Measurements from ENCODE around the gene DNAJB6. TPM values are rescaled to one million over a fixed set of nuclear protein-coding genes. Genes with fewer than 3 reads are reported as not detected.

DNAJB6 gene
- total RNA-seq, 1 donor from 2014 or later: 93.1 TPM

- Histone ChIP-seq H3K27ac (no peak overlapping the region), H3K4me1 (peaks cover 28% of the 10 kb centered on the region), H3K27me3 (no peaks in the 10 kb centered on the region), H3K9me3 (no peaks in the 10 kb centered on the region), H3K4me3 (no peak overlapping the region), H3K36me3 (peaks cover 0 to 31% of the 10 kb centered on the region in 2 donors)
- no peak for TF ChIP-seq POLR2A (IDR thresholded peaks at IDR 0.05)
- TF ChIP-seq, protein P1, sequence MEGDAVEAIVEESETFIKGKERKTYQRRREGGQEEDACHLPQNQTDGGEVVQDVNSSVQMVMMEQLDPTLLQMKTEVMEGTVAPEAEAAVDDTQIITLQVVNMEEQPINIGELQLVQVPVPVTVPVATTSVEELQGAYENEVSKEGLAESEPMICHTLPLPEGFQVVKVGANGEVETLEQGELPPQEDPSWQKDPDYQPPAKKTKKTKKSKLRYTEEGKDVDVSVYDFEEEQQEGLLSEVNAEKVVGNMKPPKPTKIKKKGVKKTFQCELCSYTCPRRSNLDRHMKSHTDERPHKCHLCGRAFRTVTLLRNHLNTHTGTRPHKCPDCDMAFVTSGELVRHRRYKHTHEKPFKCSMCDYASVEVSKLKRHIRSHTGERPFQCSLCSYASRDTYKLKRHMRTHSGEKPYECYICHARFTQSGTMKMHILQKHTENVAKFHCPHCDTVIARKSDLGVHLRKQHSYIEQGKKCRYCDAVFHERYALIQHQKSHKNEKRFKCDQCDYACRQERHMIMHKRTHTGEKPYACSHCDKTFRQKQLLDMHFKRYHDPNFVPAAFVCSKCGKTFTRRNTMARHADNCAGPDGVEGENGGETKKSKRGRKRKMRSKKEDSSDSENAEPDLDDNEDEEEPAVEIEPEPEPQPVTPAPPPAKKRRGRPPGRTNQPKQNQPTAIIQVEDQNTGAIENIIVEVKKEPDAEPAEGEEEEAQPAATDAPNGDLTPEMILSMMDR (IDR thresholded peaks at IDR 0.05): no peak
- no peak for TF ChIP-seq POLR2AphosphoS5 (IDR thresholded peaks at IDR 0.05; ENCODE audit: insufficient read depth in 1 of 2, low read depth in 1 of 2)
- DNase-seq (ENCODE audit: extremely low spot score in 2 of 2): no peak
- intact Hi-C loops (cut with DNase I): no loop called here
These were observed 36.7 kb downstream of the DNAJB6 start for GRCh38 chr7:157373493-157373892.

GRCh38 chr7:157375410-157375809, 38.6 kb downstream of the DNAJB6 start:
- intact Hi-C loops (cut with DNase I): no loop called here
- Histone ChIP-seq H3K4me3 (no peak overlapping the region), H3K27me3 (no peaks in the 10 kb centered on the region), H3K36me3 (peaks cover 0 to 13% of the 10 kb centered on the region in 2 donors), H3K9me3 (no peaks in the 10 kb centered on the region), H3K27ac (no peak overlapping the region), H3K4me1 (peaks cover 28% of the 10 kb centered on the region)
- no peak for DNase-seq (ENCODE audit: extremely low spot score in 2 of 2)
- TF ChIP-seq POLR2AphosphoS5 (IDR thresholded peaks at IDR 0.05; ENCODE audit: insufficient read depth in 1 of 2, low read depth in 1 of 2) (no peak), POLR2A (IDR thresholded peaks at IDR 0.05) (no peak)
- TF ChIP-seq, protein P1 (IDR thresholded peaks at IDR 0.05): no peak

DNA sequence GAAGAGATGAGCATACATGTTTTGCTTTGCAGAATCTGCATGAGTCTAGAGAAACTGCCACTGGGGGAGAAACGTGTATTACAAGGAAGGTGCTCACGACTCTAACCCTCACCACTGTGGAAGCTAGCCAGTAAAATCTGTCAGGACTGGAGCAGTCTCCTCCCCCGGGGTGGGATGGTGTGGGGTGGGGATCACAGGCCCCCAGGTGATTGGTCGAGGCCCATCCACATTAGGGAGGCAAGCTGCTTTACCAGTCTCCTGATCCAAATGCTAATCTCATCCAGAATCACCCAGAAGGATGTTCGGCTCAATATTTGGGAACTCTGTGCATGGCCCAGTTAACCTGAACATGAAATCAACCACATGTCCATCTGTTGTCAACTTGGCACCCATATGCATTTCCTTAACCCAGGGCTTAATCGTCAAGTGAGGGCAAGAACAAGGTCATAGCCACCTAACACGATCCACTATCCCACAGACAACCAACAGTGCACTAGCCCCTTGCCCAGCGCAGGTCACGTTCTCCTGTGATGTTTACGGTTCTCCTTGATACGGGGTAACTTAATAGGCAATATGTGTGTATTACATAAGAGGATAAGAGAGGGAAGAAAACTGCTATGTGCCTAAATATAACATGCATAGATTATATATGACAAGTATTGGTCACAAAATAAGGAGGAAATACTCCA, 40.8 kb downstream of the DNAJB6 start:
- Histone ChIP-seq H3K27ac (no peak overlapping the region), H3K4me1 (peaks cover 28% of the 10 kb centered on the region), H3K27me3 (no peaks in the 10 kb centered on the region), H3K4me3 (no peak overlapping the region), H3K9me3 (no peaks in the 10 kb centered on the region), H3K36me3 (peaks cover 0 to 7% of the 10 kb centered on the region in 2 donors)
- intact Hi-C loops (cut with DNase I): no loop called here
- TF ChIP-seq POLR2A (IDR thresholded peaks at IDR 0.05) (no peak), POLR2AphosphoS5 (IDR thresholded peaks at IDR 0.05; ENCODE audit: insufficient read depth in 1 of 2, low read depth in 1 of 2) (no peak)
- TF ChIP-seq, protein P1 (IDR thresholded peaks at IDR 0.05): no peak
- DNase-seq (ENCODE audit: extremely low spot score in 2 of 2): no peak

- no peak for DNase-seq (ENCODE audit: extremely low spot score in 2 of 2)
These were observed 41.6 kb downstream of the DNAJB6 start for GRCh38 chr7:157378390-157378789.

GRCh38 chr7:157379493-157379892, 42.7 kb downstream of the DNAJB6 start:
- intact Hi-C loops (cut with DNase I): no loop called here
- no peaks in the 10 kb centered on the region for H3K27me3 ChIP-seq
- no peak overlapping the region for H3K4me3 ChIP-seq
- peaks cover 28% of the 10 kb centered on the region for H3K4me1 ChIP-seq
- peaks cover 0 to 21% of the 10 kb centered on the region in 2 donors for H3K36me3 ChIP-seq
- H3K9me3 ChIP-seq: no peaks in the 10 kb centered on the region
- TF ChIP-seq POLR2AphosphoS5 (IDR thresholded peaks at IDR 0.05; ENCODE audit: insufficient read depth in 1 of 2, low read depth in 1 of 2) (no peak), POLR2A (IDR thresholded peaks at IDR 0.05) (no peak)
- TF ChIP-seq, protein P1 (IDR thresholded peaks at IDR 0.05): no peak
- H3K27ac ChIP-seq: no peak overlapping the region
- DNase-seq (ENCODE audit: extremely low spot score in 2 of 2): no peak

More at GRCh38 chr7:157378390-157378789, 41.6 kb downstream of the DNAJB6 start:
- H3K36me3 ChIP-seq: peaks cover 0 to 15% of the 10 kb centered on the region in 2 donors
- no peak overlapping the region for H3K4me3 ChIP-seq
- no peaks in the 10 kb centered on the region for H3K9me3 ChIP-seq
- TF ChIP-seq, protein P1 (IDR thresholded peaks at IDR 0.05): no peak
- TF ChIP-seq POLR2AphosphoS5 (IDR thresholded peaks at IDR 0.05; ENCODE audit: insufficient read depth in 1 of 2, low read depth in 1 of 2): no peak
- no peak for TF ChIP-seq POLR2A (IDR thresholded peaks at IDR 0.05)
- H3K27ac ChIP-seq: no peak overlapping the region
- no peaks in the 10 kb centered on the region for H3K27me3 ChIP-seq
- peaks cover 28% of the 10 kb centered on the region for H3K4me1 ChIP-seq
- intact Hi-C loops (cut with DNase I): no loop called here

Data from vagina (tissue), 2 donors.